D721Med (cell line): ENCODE results near the gene ATXN7.

Experiments
- DNase-seq: peaks from one replicate; pipeline ENCODE4 v3.0.0; 2011; ENCODE audit warnings: low spot score; ENCODE audit not compliant: insufficient read length
- FAIRE-seq: peaks from 2 replicates; lab custom pipeline; 2011; peaks lifted over from hg19 to GRCh38; lab: Jason Lieb, UNC
- CTCF ChIP-seq: IDR thresholded peaks from 2 replicates; pipeline ENCODE4 v1.5.1; 2012; ENCODE audit warnings: mild to moderate bottlenecking, control low read depth; ENCODE audit not compliant: insufficient read depth; ENCODE audit errors: missing control alignments

The ATXN7 gene

GRCh38 chr3:63911873-63912767, 48.5 kb downstream of the ATXN7 start, which contains the start of gene SCAANT1:
SCAANT1 (minus strand) TSS chr3:63912383.
- FAIRE-seq, result no peak
- peak; percentile 45 for DNase-seq
- peak; percentile 12 for TF ChIP-seq CTCF

- no peak for FAIRE-seq
- no peak for DNase-seq
Observed at GRCh38 chr3:63912768-63913588, 49.3 kb downstream of the ATXN7 start.

GRCh38 chr3:63914312-63914711, 50.6 kb downstream of the ATXN7 start:
- DNase-seq (no peak), FAIRE-seq (no peak)
- no peak for TF ChIP-seq CTCF

More at GRCh38 chr3:63912768-63913588, 49.3 kb downstream of the ATXN7 start:
- no peak for TF ChIP-seq CTCF

DNA sequence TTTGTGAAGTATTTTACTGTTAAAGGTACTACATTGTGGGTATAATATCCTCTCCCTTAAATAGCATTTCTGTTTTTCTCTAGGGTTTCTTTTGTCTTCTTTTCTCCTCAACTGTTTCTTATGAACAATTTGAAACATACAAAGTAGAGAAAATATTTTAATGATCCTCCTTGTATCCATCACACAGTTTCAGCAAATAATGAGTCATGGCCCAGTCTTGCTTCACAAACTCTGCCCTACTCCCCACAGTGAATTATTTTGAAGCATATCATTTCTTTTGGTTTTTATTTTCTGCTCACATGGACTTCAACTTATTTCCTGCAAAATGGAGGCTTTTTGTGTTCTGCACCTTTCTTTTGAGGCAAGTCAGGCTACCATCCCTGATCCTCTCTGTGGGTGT, 54.7 kb downstream of the ATXN7 start:
- TF ChIP-seq CTCF, result no peak
- no peak for DNase-seq
- FAIRE-seq, result no peak

DNA sequence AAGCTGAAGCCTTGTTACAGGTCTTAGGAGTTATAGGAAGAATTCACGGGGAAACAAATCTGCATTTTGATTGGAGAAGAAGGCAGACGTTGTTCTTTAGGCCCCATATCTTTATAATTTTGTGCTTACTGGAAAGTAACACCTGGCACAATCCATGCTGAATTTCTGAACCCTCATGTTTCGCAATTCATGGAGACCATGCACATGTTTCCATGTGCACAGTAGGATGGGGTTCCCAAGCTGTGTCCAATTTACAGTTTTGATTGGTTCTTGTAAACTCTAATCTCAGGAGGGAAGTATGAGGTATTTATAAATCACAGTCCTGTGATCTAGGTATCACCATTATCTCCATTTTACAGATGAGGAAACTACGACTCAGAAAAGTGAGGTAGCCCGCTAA, 56.3 kb downstream of the ATXN7 start:
- FAIRE-seq, result no peak
- no peak for TF ChIP-seq CTCF
- no peak for DNase-seq

DNA sequence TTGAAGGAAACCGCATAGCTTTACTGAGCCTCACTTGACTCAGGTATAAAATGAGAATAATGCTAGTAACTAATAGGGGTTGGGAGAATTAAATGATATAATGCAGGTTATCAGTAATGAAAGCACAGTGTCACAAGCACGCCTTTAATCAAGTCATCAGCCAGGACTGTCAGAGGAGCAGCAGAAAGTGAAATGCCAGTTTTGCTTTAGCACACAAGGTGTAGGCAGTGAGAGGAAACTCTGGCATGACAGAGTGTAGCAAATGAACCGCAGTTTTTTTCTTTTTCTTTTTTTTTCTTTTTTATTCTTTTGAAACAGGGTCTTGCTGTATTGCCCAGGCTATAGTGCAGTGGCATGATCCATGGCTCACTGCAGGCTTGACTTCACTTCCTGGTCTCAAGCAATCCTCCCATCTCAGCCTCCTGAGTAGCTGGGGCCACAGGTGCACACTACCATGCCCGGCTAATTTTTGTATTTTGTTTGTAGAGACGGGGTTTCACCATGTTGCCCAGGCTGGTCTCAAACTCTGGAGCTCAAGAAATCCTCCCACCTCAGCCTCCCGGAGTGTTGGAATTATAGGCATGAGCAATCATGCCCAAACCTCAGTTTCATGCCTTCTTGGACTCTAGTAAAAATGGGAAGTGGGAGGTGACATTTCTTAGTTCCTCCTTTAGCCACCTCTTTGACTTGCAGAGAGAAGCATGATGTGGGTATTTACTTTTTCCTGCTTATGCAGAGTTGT, 58.2 kb downstream of the ATXN7 start:
- FAIRE-seq, result no peak
- no peak for DNase-seq
- no peak for TF ChIP-seq CTCF
